Stimulated activated CD4-positive, alpha-beta T cell treated with anti-CD3 and anti-CD28 coated beads, Interleukin-2, amount 100 ng/mL, for 24 hours (primary cell): ENCODE data around the gene ZBED3.

ENCODE experiments used
- DNase-seq, 2 donors: peaks; one replicate each; pipeline ENCODE4 v3.0.0-alpha.2; 2020

ZBED3 gene

DNA sequence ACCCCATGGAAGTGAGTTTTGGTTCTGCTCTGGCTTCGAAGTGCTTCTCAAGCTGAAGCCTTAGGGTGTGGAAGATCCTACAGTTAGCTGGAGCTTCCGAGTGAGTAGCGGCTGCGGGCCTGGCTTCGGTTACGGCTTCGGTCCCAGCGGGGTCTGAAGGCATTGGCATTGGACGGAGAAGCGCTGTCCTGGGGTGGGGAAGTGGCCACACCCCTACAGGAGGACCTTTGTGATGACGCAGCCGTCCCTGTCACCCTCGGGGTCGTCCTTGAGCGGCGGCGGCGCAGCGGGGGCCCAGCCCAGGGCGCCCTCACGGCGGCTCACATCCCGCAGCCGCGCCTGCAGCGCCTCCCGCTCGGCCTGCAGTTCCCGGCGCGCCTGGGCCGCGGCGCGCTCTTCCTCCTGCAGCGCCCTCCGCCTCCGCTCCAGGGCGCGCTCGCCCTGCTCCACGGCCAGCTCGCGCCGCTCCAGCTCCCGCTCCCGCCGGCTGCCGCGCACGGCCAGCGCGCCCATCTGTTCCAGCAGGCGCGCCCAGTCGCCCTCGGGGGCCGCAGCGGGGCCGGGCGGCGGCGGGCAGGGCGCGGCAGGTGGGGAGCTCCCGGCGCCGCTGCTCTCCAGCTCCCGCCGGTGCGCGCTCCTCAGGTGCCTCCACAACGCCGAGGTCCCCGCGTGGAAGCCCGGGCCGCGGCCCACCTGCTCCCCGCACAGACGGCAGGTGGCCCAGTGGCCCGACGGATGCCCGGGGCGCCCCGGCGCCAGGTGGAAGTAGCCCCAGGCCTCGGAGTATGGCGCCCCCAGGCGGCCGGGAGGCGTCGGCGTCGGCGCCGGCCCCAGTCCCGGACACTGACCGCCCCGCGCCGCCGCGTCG is 9.9 kb downstream of the ZBED3 start:
- DNase-seq = peak; percentile 58 to 75

DNA sequence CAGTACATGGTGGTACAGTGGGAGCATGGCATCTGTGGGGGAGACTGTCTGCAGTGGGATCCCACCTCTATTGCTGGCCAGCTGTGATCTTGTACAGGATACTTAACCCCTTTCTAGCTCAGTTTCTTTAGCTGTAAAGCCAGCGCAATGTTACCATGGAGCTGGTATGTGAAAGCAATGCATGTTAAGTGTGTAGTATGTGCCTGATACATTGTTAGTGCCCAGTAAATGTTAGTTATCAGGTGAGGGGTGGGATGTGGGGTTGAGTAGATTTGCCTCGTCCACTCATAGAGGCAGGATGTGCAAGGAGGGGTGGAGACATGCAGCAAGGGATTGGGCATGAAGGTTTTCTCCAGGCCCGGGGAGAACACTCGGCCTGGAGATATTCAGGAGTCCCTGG is 12.3 kb downstream of the ZBED3 start:
- DNase-seq = no peak

DNA sequence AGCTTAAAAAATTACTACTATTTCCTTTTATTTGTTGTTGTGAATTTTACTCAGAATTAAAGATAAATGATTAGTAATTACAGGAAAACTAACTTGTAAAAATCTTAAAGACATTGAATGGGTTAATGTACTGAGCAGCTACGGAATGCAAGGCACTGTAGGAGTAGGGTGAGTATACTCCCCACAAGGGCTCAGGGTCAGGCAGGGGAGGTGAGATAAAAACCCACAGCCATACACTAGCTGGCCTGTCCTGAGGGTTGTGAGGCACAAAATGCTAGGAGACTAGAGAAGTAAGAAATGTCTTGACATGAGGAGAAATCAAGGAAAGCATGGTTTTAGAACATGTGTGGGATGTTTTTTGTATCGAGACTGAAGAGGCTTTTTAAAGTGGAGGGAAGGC is 13.4 kb downstream of the ZBED3 start:
- no peak for DNase-seq

- no peak for DNase-seq
These were observed 20.2 kb downstream of the ZBED3 start for GRCh38 chr5:77066823-77067442.

GRCh38 chr5:77066184-77066583 is 20.9 kb downstream of the ZBED3 start:
- no peak for DNase-seq

DNA sequence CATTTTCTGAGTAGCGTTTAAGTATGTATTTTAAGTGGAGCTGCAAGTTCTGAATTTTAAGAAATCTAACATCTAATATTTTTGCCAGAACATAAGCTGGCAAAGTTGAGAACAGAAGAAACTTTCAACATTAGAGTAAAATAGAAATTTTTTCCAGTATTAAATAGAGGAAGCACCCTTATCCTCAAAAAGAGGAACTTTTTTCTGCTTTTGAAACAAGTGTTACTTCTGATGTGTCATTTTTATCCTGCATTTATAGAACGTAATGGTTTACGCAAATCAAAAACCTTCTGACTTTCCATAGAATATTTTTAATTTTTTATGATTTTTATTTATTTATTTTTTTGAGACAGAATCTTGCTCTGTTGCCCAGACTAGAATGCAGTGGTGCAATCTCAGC is 21.8 kb downstream of the ZBED3 start:
- DNase-seq = no peak

- DNase-seq = no peak
These were observed 23.0 kb downstream of the ZBED3 start for GRCh38 chr5:77064040-77064439.

DNA sequence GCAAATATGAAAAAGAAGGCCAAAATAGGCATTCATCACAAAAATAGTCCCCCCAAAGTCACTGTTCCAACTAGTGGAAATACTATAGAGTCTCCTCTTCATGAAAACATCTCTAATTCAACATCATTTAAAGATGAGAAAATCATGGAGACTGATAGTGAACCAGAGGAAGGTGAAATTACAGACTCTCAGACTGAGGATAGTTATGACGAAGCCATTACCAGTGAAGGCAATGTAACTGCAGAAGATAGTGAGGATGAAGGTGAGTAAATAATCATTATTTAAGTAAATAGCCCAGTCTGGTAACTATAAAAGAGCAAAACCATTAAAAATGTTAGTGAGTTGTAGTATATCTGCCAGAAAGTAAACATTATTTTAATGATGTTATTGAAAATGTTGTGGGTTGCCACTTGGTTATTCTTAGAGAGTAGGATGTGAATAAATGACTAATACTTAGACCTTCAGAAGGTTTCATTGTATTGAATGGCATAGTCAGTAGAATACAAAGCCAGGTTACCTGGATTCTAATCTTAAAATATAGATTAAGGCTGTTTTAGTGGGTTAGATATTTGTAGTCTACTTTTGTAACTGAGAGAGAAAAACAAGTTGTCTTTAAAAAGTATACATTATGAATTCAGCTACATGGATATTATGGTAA is 40.5 kb downstream of the ZBED3 start:
- no peak for DNase-seq

GRCh38 chr5:77035950-77036349 is 51.1 kb downstream of the ZBED3 start:
- no peak for DNase-seq

- DNase-seq = no peak
These were observed 53.7 kb downstream of the ZBED3 start for GRCh38 chr5:77033338-77033737.

- no peak for DNase-seq
These were observed 54.5 kb downstream of the ZBED3 start for GRCh38 chr5:77032635-77033034.

DNA sequence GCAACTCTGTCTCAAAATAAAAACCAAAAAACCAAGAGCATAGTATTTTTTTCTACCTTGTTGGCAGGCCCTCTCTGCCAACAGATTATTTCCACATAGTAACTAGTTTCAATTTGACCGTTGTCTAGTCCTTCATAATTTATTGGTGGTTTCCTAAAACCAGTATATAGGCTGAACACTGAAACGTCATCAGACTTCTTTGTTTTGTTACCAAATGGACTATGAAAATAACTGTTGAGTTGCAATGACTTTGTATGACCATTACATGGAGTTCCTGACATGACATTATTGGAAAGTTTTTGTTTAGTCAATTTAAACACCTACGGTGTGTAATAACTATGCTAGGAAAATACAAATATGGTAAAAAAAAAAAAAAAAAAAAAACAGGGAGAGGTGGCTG is 55.2 kb downstream of the ZBED3 start:
- DNase-seq = no peak

DNA sequence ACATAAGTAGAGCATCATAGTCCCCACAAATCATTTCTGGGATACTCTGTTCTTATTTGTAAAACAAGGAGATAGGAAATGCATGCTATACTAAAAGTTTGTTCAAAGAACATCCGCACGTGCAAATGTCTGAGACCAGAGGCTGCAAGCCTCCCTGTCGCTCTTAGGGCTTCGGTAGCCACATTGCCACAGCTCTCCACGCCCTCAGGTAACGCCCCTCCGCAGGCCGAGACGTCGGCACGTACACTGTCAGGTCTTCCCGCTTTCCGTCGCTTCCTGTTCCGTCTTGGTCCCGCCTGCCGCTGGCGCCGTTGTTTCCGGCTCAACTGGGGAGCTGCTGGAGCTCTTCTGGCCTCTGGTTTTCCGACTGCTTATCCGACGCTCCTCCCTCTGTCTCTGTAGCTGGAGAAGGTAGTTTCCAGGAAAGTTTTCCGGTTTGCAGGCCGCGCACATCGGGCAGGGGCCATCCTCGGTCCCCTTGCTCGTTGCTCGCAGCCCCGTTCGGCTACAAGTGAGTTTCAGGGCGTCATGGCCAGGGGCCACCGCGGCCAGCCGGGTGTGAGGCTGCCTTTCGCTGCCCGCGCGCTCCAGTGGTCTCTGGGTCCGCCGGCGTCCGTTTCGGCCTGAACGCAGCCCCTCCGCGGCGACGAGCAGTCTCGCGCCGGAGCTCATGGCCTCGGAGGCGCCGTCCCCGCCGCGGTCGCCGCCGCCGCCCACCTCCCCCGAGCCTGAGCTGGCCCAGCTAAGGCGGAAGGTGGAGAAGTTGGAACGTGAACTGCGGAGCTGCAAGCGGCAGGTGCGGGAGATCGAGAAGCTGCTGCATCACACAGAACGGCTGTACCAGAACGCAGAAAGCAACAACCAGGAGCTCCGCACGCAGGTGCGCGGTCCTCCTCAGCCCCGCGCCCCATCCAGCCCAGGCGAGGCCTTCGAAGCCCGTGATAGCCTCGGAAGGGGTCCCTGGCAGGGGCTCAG is 56.7 kb downstream of the ZBED3 start, which contains the start of gene AGGF1:
Gene AGGF1 (plus strand): TSS at position 308 of the 975 bp plus-strand sequence. CDS start 363 bp downstream, at position 671.
- DNase-seq = peak; percentile 92 to 93

- no peak for DNase-seq
These were observed 57.7 kb downstream of the ZBED3 start for GRCh38 chr5:77029376-77029885.

GRCh38 chr5:77028631-77029375 is 58.3 kb downstream of the ZBED3 start:
- no peak for DNase-seq

DNA sequence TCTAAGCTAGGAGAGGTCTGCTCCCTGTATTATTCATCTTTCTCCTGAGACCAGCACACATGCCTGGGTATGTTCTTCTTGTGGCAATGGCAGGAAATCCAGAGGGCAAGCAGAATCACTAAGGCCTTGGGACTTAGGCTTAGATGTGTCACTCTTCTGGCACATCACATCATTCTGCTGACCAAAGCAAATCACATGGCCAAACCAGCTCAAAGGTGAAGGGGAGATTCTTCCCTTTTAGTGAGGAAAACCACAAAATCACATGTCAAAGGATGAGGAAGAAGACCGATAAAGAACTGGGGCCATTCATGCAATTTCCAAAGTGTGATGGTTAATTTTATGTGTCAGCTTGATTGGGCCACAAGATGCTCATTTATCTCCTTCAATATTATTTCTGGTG is 62.6 kb downstream of the ZBED3 start:
- DNase-seq = no peak

DNA sequence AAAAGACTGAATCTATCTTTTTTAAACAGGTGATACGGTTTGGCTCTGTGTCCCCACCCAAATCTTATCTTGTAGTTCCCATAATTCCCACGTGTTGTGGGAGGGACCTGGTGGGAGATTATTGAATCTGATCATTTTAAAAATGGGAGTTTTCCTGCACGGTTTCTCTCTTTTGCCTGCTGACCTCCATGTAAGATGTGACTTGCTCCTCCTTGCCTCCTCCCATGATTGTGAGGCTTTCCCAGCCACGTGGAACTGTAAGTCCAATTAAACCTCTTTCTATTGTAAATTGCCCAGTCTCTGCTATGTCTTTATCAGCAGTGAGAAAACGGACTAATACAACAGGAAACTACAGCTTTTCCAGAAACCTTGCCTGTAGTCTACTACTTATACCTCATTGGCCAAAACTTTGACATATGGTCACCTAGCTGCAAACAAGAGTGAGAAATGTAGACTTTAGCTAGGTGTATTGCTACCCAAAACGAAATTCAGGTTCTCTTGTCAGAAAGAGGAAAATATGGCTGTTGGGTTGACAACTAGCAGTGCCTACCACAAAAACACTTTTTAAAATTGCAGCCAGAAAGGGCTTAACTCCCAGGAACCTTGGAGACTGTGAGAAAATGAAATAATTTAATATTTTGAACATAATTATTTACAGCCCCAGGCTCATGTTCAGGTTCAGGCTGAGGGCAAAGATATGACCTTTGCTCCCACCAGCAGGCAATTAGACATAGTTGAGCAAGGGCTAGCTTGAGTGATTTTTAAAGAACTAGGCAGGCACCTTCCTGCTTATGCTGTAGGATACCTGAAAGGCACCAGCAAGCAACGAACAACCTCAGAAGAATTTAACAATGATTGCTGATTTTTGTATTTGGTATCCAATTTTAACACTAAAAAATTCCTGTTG is 64.3 kb downstream of the ZBED3 start:
- DNase-seq = no peak
